Liver (tissue), 9 donors: ENCODE results near the gene CST3. TPM values are rescaled to one million over a fixed set of nuclear protein-coding genes. Genes with fewer than 3 reads are reported as not detected.

Experiments
- DNase-seq: peaks from one replicate; pipeline ENCODE4 v3.0.0-alpha.2; 2017; ENCODE audit warnings: low spot score
- H3K27ac ChIP-seq, 2 donors: one replicate each; pipeline ENCODE4 v1.7.0; 2013; ENCODE audit warnings: inconsistent platforms in 2 of 2, low read length in 2 of 2, control low read depth in 1 of 2, low read depth in 1 of 2, mild to moderate bottlenecking in 1 of 2
- H3K27me3 ChIP-seq, 4 donors: one replicate each; pipeline versions ENCODE4 v1.6.1 to v1.7.0; 2013; ENCODE audit warnings: low read length in 3 of 4, inconsistent platforms in 1 of 4, mild to moderate bottlenecking in 1 of 4, moderate library complexity in 1 of 4; ENCODE audit not compliant: control insufficient read depth in 4 of 4, insufficient read depth in 4 of 4
- H3K36me3 ChIP-seq, 4 donors: one replicate each; pipeline versions ENCODE4 v1.6.1 to v1.7.0; 2013; ENCODE audit warnings: low read length in 3 of 4, mild to moderate bottlenecking in 3 of 4, low read depth in 1 of 4, moderate library complexity in 1 of 4; ENCODE audit not compliant: control insufficient read depth in 4 of 4, insufficient read depth in 3 of 4
- H3K4me1 ChIP-seq, 4 donors: one replicate each; pipeline versions ENCODE4 v1.6.1 to v1.7.0; 2013; ENCODE audit warnings: low read length in 3 of 4, mild to moderate bottlenecking in 3 of 4, moderate library complexity in 1 of 4; ENCODE audit not compliant: control insufficient read depth in 4 of 4, insufficient read depth in 4 of 4
- H3K4me3 ChIP-seq, 3 donors: one replicate each; pipeline versions ENCODE4 v1.6.1 to v1.7.0; 2013; ENCODE audit warnings: low read length in 3 of 3, control low read depth in 1 of 3, low read depth in 1 of 3, mild to moderate bottlenecking in 1 of 3
- H3K9ac ChIP-seq, 2 donors: one replicate each; pipeline ENCODE4 v1.7.0; 2013; ENCODE audit warnings: low read length in 2 of 2, mild to moderate bottlenecking in 2 of 2, moderate library complexity in 2 of 2, control low read depth in 1 of 2, low read depth in 1 of 2
- H3K9me3 ChIP-seq, 4 donors: one replicate each; pipeline versions ENCODE4 v1.6.1 to v1.7.0; 2013; ENCODE audit warnings: low read length in 3 of 4; ENCODE audit not compliant: control insufficient read depth in 4 of 4
- EGR1 ChIP-seq, 2 donors: IDR thresholded peaks; 2 replicates each; pipeline ENCODE4 v1.6.1; 2016 to 2018; ENCODE audit warnings: antibody characterized with exemption in 2 of 2, low read depth in 2 of 2
- FOXA1 ChIP-seq: IDR thresholded peaks from 2 replicates; pipeline ENCODE4 v1.6.1; 2016; ENCODE audit warnings: antibody characterized with exemption
- FOXA2 ChIP-seq: IDR thresholded peaks from 2 replicates; pipeline ENCODE4 v1.6.1; 2016; ENCODE audit warnings: antibody characterized with exemption
- GABPA ChIP-seq, 2 donors: IDR thresholded peaks in 1 of 2; conservative IDR thresholded peaks in 1 of 2; 2 replicates each; pipeline ENCODE4 v1.6.1; 2016; ENCODE audit warnings: antibody characterized with exemption in 2 of 2, mild to moderate bottlenecking in 1 of 2, moderate library complexity in 1 of 2
- HNF4A ChIP-seq, 2 donors: conservative IDR thresholded peaks; 2 replicates each; pipeline ENCODE4 v1.6.1; 2016; ENCODE audit warnings: antibody characterized with exemption in 2 of 2, mild to moderate bottlenecking in 2 of 2
- HNF4G ChIP-seq: IDR thresholded peaks from 2 replicates; pipeline ENCODE4 v1.6.1; 2016; ENCODE audit warnings: antibody characterized with exemption
- JUND ChIP-seq, 2 donors: IDR thresholded peaks; 2 replicates each; pipeline ENCODE4 v1.6.1; 2016; ENCODE audit warnings: antibody characterized with exemption in 2 of 2
- MAX ChIP-seq: IDR thresholded peaks from 2 replicates; pipeline ENCODE4 v1.6.1; 2016; ENCODE audit warnings: antibody characterized with exemption
- RAD21 ChIP-seq, 2 donors: IDR thresholded peaks; 2 replicates each; pipeline ENCODE4 v1.6.1; 2016; ENCODE audit warnings: antibody characterized with exemption in 2 of 2, mild to moderate bottlenecking in 2 of 2
- RXRA ChIP-seq, 2 donors: IDR thresholded peaks; 2 replicates each; pipeline ENCODE4 v1.6.1; 2017 to 2018; ENCODE audit warnings: antibody characterized with exemption in 2 of 2, mild to moderate bottlenecking in 1 of 2
- SP1 ChIP-seq: IDR thresholded peaks from 2 replicates; pipeline ENCODE4 v1.6.1; 2018; ENCODE audit warnings: antibody characterized with exemption, mild to moderate bottlenecking
- TAF1 ChIP-seq: conservative IDR thresholded peaks from 2 replicates; pipeline ENCODE4 v1.6.1; 2016; ENCODE audit warnings: antibody characterized with exemption, mild to moderate bottlenecking
- YY1 ChIP-seq: IDR thresholded peaks from 2 replicates; pipeline ENCODE4 v1.6.1; 2016; ENCODE audit warnings: antibody characterized with exemption, mild to moderate bottlenecking
- ZBTB33 ChIP-seq: IDR thresholded peaks from 2 replicates; pipeline ENCODE4 v1.6.1; 2016; ENCODE audit warnings: antibody characterized with exemption
- WGBS: extraction: QIAGEN DNeasy Blood & Tissue Kit; methylation state at CpG from one replicate; pipeline ENCODE4 v1.1.7; 2013; 5-methylcytosine and 5-hydroxymethylcytosine counted together
- polyA plus RNA-seq, 2 donors: library from polyadenylated mRNA; stranded (reverse) in 1 of 2; unstranded in 1 of 2; fragments of 200-250 nt in 1 of 2; fragments of >200 nt in 1 of 2; fragmentation: Nextera tagmentation in 1 of 2; extraction: Ambion mirVana in 1 of 2; gene quantifications; one replicate each; pipeline versions ENCODE4 v1.2.1 to v1.2.3, GENCODE V29; 2013 to 2015
- total RNA-seq, 2 donors: library from RNA; depleted of rRNA; stranded (reverse); fragments of >200 nt; gene quantifications; one replicate each; pipeline ENCODE4 v1.2.3, GENCODE V29; 2014
- TF ChIP-seq, protein P1 (sequence below): IDR thresholded peaks from 2 replicates; pipeline ENCODE4 v1.6.1; 2016; ENCODE audit warnings: antibody characterized with exemption
- TF ChIP-seq, protein P2 (sequence below): fragments of 150-350 bp; IDR thresholded peaks from 2 replicates; pipeline ENCODE4 v1.5.1; 2017; ENCODE audit warnings: improper control_type of control experiment, low read depth, low read length; ENCODE audit not compliant: missing input control
- donor health status: healthy.
- donor health status: healthy.
- donor health status: healthy.
- donor health status: healthy.
- donor health status: healthy.

CST3 gene
- total and polyA plus RNA-seq, 4 donors, result 153 to 1,712 (median 513) TPM

DNA sequence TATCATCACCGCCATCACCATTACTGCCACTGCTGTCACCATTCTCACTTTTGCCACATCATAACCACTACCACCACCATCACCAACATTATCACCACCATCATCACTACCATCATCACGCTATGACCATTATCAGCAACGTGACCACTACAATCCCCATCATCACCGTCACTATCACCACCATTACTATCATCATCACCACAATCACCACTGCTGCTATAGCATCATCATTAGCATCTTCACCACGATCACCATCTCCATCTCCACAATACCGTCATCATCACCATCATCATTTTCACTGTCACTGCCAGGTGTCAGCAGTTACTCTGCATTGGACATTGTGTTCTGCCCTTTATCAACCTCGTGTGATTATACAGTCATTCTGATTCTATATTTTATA lies 32.1 kb upstream of the CST3 start (continued):
- TF ChIP-seq ZBTB33, result no peak
- no peak for TF ChIP-seq HNF4G
- TF ChIP-seq, protein P1, sequence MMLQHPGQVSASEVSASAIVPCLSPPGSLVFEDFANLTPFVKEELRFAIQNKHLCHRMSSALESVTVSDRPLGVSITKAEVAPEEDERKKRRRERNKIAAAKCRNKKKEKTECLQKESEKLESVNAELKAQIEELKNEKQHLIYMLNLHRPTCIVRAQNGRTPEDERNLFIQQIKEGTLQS, result no peak
- no peak for TF ChIP-seq YY1
- TF ChIP-seq FOXA2, result no peak

DNA sequence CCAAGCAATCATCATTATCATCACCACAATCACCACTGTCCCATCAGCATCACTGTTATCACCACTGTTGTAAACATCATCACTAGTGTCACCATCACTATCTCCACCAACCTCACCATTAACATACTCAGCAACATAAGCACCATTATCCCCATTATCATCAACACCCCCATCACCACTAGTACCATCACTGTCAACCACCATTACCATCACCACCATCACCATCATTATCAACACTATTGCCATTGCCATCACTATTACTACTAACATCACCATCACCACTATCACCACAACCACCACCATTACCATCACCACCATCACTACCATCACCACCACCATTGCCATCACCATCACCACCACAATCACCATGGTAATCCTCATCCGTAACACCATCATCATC lies 31.6 kb upstream of the CST3 start:
- TF ChIP-seq, protein P2, sequence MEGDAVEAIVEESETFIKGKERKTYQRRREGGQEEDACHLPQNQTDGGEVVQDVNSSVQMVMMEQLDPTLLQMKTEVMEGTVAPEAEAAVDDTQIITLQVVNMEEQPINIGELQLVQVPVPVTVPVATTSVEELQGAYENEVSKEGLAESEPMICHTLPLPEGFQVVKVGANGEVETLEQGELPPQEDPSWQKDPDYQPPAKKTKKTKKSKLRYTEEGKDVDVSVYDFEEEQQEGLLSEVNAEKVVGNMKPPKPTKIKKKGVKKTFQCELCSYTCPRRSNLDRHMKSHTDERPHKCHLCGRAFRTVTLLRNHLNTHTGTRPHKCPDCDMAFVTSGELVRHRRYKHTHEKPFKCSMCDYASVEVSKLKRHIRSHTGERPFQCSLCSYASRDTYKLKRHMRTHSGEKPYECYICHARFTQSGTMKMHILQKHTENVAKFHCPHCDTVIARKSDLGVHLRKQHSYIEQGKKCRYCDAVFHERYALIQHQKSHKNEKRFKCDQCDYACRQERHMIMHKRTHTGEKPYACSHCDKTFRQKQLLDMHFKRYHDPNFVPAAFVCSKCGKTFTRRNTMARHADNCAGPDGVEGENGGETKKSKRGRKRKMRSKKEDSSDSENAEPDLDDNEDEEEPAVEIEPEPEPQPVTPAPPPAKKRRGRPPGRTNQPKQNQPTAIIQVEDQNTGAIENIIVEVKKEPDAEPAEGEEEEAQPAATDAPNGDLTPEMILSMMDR, result no peak
- no peak for TF ChIP-seq SP1
- TF ChIP-seq JUND (IDR thresholded peaks at IDR 0.05), result no peak
- no peak for TF ChIP-seq EGR1 (IDR thresholded peaks at IDR 0.05; ENCODE audit: low read depth in 2 of 2)
- TF ChIP-seq TAF1, result no peak
- no peak for TF ChIP-seq RAD21 (IDR thresholded peaks at IDR 0.05)
- no peak for TF ChIP-seq RXRA (IDR thresholded peaks at IDR 0.05)
- no peak for TF ChIP-seq FOXA2
- no peak for TF ChIP-seq FOXA1
- no peak for TF ChIP-seq GABPA (IDR thresholded peaks at IDR 0.05 in 1 of 2, conservative IDR thresholded peaks at IDR 0.05 in 1 of 2)
- TF ChIP-seq HNF4G, result no peak
- no peak for TF ChIP-seq HNF4A (conservative IDR thresholded peaks at IDR 0.05)
- TF ChIP-seq, protein P1, result no peak
- TF ChIP-seq ZBTB33, result no peak
- no peak for TF ChIP-seq MAX
- no peaks in the 10 kb centered on the region for H3K9me3 ChIP-seq
- H3K27ac ChIP-seq, result no peak overlapping the region
- 56% methylated on average over 1 of the region's 1 CpG for WGBS
- H3K4me1 ChIP-seq, result no peaks in the 10 kb centered on the region
- H3K27me3 ChIP-seq, result no peaks in the 10 kb centered on the region
- no peak overlapping the region for H3K9ac ChIP-seq
- no peaks in the 10 kb centered on the region for H3K36me3 ChIP-seq
- no peak overlapping the region for H3K4me3 ChIP-seq
- DNase-seq, result no peak
